SJSA1 (cell line): Measurements from ENCODE around the gene MPPED1. TPM values are rescaled to one million over a fixed set of nuclear protein-coding genes. Genes with fewer than 3 reads are reported as not detected.
A peak's percentile ranks its signal among the peaks of the same experiment; 100 is the strongest.

Experiments
- DNase-seq, 2 experiments: peaks; one replicate each; pipeline ENCODE4 v3.0.0-alpha.2; 2015 to 2020; ENCODE audit warnings: low spot score in 2 of 2, low read depth in 1 of 2
- H3K27ac ChIP-seq: fragments of 250-450 bp; sonication (Bioruptor Pico); 2 replicates; pipeline ENCODE4 v1.5.1; 2020; ENCODE audit warnings: mild to moderate bottlenecking, moderate library complexity
- H3K27me3 ChIP-seq: fragments of 250-450 bp; sonication (Bioruptor Pico); replicated peaks from 2 replicates; pipeline ENCODE4 v1.5.1; 2020; ENCODE audit warnings: mild to moderate bottlenecking, moderate library complexity
- H3K36me3 ChIP-seq: fragments of 250-450 bp; sonication (Bioruptor Pico); 2 replicates; pipeline ENCODE4 v1.5.1; 2020; ENCODE audit warnings: mild to moderate bottlenecking
- H3K4me1 ChIP-seq: fragments of 250-450 bp; sonication (Bioruptor Pico); replicated peaks from 2 replicates; pipeline ENCODE4 v1.6.1; 2021; ENCODE audit warnings: mild to moderate bottlenecking
- H3K4me3 ChIP-seq: fragments of 250-450 bp; sonication (Bioruptor Pico); 2 replicates; pipeline ENCODE4 v1.5.1; 2020; ENCODE audit warnings: mild to moderate bottlenecking
- H3K9me3 ChIP-seq: fragments of 250-450 bp; sonication (Bioruptor Pico); replicated peaks from 2 replicates; pipeline ENCODE4 v1.5.1; 2020; ENCODE audit warnings: mild to moderate bottlenecking
- total RNA-seq: library from RNA; depleted of rRNA; stranded (reverse); fragments of >200 nt; shearing (Covaris generic); gene quantifications from 2 replicates; pipeline ENCODE4 v1.2.3, GENCODE V29; 2014

MPPED1 gene
- total RNA-seq, 1 experiment from 2014 or later, result not detected

GRCh38 chr22:43385770-43386641 is 25.8 kb upstream of the MPPED1 start:
- peak; percentile 48 to 73 for DNase-seq
- Histone ChIP-seq H3K9me3 (peaks cover 3% of the 10 kb centered on the region; the same call in 1 of the 2 replicates), H3K27ac (no peak overlapping the region), H3K27me3 (peaks cover 24% of the 10 kb centered on the region), H3K4me3 (no peak overlapping the region), H3K36me3 (no peaks in the 10 kb centered on the region), H3K4me1 (no peaks in the 10 kb centered on the region)

GRCh38 chr22:43387815-43388214 is 24.0 kb upstream of the MPPED1 start:
- no peak for DNase-seq
- no peak overlapping the region for H3K27ac ChIP-seq

GRCh38 chr22:43388420-43388851 is 23.4 kb upstream of the MPPED1 start:
- Histone ChIP-seq H3K27ac (no peak overlapping the region), H3K4me3 (no peak overlapping the region), H3K9me3 (peaks cover 3% of the 10 kb centered on the region; the same call in 1 of the 2 replicates), H3K27me3 (peaks cover 23% of the 10 kb centered on the region), H3K4me1 (no peaks in the 10 kb centered on the region), H3K36me3 (no peaks in the 10 kb centered on the region)
- DNase-seq, result peak; percentile 53 to 76

More at GRCh38 chr22:43387815-43388214, 24.0 kb upstream of the MPPED1 start:
- H3K9me3 ChIP-seq, result peaks cover 3% of the 10 kb centered on the region; the same call in 1 of the 2 replicates
- no peaks in the 10 kb centered on the region for H3K36me3 ChIP-seq
- H3K27me3 ChIP-seq, result peaks cover 29% of the 10 kb centered on the region
- H3K4me3 ChIP-seq, result no peak overlapping the region
- H3K4me1 ChIP-seq, result no peaks in the 10 kb centered on the region

- Histone ChIP-seq H3K36me3 (no peaks in the 10 kb centered on the region), H3K4me3 (no peak overlapping the region), H3K4me1 (no peaks in the 10 kb centered on the region), H3K27me3 (peaks cover 20% of the 10 kb centered on the region), H3K27ac (no peak overlapping the region), H3K9me3 (peaks cover 3% of the 10 kb centered on the region; the same call in 1 of the 2 replicates)
- no peak for DNase-seq
These were observed 22.5 kb upstream of the MPPED1 start for GRCh38 chr22:43389227-43389836.

GRCh38 chr22:43390166-43390565 is 21.6 kb upstream of the MPPED1 start:
- Histone ChIP-seq H3K9me3 (peaks cover 3% of the 10 kb centered on the region; the same call in 1 of the 2 replicates), H3K4me1 (no peaks in the 10 kb centered on the region), H3K27ac (no peak overlapping the region), H3K27me3 (peaks cover 23% of the 10 kb centered on the region), H3K36me3 (no peaks in the 10 kb centered on the region), H3K4me3 (no peak overlapping the region)
- no peak for DNase-seq

GRCh38 chr22:43390872-43391271 is 20.9 kb upstream of the MPPED1 start:
- DNase-seq, result no peak
- H3K9me3 ChIP-seq, result peaks cover 3% of the 10 kb centered on the region; the same call in 1 of the 2 replicates
- H3K36me3 ChIP-seq, result no peaks in the 10 kb centered on the region
- no peaks in the 10 kb centered on the region for H3K4me1 ChIP-seq
- H3K27me3 ChIP-seq, result peaks cover 26% of the 10 kb centered on the region
- no peak overlapping the region for H3K4me3 ChIP-seq
- no peak overlapping the region for H3K27ac ChIP-seq

GRCh38 chr22:43391306-43391705 is 20.5 kb upstream of the MPPED1 start:
- Histone ChIP-seq H3K4me3 (no peak overlapping the region), H3K27me3 (peaks cover 25% of the 10 kb centered on the region), H3K36me3 (no peaks in the 10 kb centered on the region), H3K27ac (no peak overlapping the region), H3K9me3 (peaks cover 3% of the 10 kb centered on the region; the same call in 1 of the 2 replicates), H3K4me1 (no peaks in the 10 kb centered on the region)
- no peak for DNase-seq

GRCh38 chr22:43392385-43392989 is 19.3 kb upstream of the MPPED1 start:
- Histone ChIP-seq H3K4me3 (no peak overlapping the region), H3K9me3 (peaks cover 3% of the 10 kb centered on the region; the same call in 1 of the 2 replicates), H3K36me3 (no peaks in the 10 kb centered on the region), H3K27me3 (peaks cover 34% of the 10 kb centered on the region), H3K4me1 (no peaks in the 10 kb centered on the region), H3K27ac (no peak overlapping the region)
- DNase-seq, result no peak

- peaks cover 32% of the 10 kb centered on the region for H3K27me3 ChIP-seq
- H3K9me3 ChIP-seq, result peaks cover under 1% of the 10 kb centered on the region; the same call in 1 of the 2 replicates
- no peak overlapping the region for H3K27ac ChIP-seq
- no peak overlapping the region for H3K4me3 ChIP-seq
- no peaks in the 10 kb centered on the region for H3K36me3 ChIP-seq
- DNase-seq, result no peak
- no peaks in the 10 kb centered on the region for H3K4me1 ChIP-seq
These were observed 18.5 kb upstream of the MPPED1 start for GRCh38 chr22:43393132-43393843.

- H3K27ac ChIP-seq, result no peak overlapping the region
- H3K36me3 ChIP-seq, result no peaks in the 10 kb centered on the region
- H3K27me3 ChIP-seq, result peaks cover 28% of the 10 kb centered on the region
- no peak overlapping the region for H3K4me3 ChIP-seq
- no peak for DNase-seq
- no peaks in the 10 kb centered on the region for H3K4me1 ChIP-seq
- no peaks in the 10 kb centered on the region for H3K9me3 ChIP-seq
These were observed 17.9 kb upstream of the MPPED1 start for GRCh38 chr22:43393844-43394474.

- DNase-seq, result no peak
- Histone ChIP-seq H3K4me3 (no peak overlapping the region), H3K9me3 (no peaks in the 10 kb centered on the region), H3K36me3 (no peaks in the 10 kb centered on the region), H3K27me3 (peaks cover 28% of the 10 kb centered on the region), H3K4me1 (no peaks in the 10 kb centered on the region), H3K27ac (no peak overlapping the region)
These were observed 16.6 kb upstream of the MPPED1 start for GRCh38 chr22:43395086-43395695.

GRCh38 chr22:43396321-43396933 is 15.4 kb upstream of the MPPED1 start:
- H3K4me1 ChIP-seq, result no peaks in the 10 kb centered on the region
- H3K36me3 ChIP-seq, result no peaks in the 10 kb centered on the region
- no peak for DNase-seq
- H3K27me3 ChIP-seq, result peaks cover 27% of the 10 kb centered on the region
- H3K4me3 ChIP-seq, result no peak overlapping the region
- no peaks in the 10 kb centered on the region for H3K9me3 ChIP-seq
- H3K27ac ChIP-seq, result no peak overlapping the region
